ENCODE results near the gene SYDE2.

The SYDE2 gene

GRCh38 chr1:85158910-85159309, 41.9 kb downstream of the SYDE2 start:
- no peak for TF ChIP-seq SIN3A (IDR thresholded peaks at IDR 0.05; ENCODE audit: borderline replicate concordance, insufficient read depth, low read length)
- TF ChIP-seq POLR2AphosphoS5 (IDR thresholded peaks at IDR 0.05; ENCODE audit: low read depth, low read length) = no peak
- TF ChIP-seq, protein P1, sequence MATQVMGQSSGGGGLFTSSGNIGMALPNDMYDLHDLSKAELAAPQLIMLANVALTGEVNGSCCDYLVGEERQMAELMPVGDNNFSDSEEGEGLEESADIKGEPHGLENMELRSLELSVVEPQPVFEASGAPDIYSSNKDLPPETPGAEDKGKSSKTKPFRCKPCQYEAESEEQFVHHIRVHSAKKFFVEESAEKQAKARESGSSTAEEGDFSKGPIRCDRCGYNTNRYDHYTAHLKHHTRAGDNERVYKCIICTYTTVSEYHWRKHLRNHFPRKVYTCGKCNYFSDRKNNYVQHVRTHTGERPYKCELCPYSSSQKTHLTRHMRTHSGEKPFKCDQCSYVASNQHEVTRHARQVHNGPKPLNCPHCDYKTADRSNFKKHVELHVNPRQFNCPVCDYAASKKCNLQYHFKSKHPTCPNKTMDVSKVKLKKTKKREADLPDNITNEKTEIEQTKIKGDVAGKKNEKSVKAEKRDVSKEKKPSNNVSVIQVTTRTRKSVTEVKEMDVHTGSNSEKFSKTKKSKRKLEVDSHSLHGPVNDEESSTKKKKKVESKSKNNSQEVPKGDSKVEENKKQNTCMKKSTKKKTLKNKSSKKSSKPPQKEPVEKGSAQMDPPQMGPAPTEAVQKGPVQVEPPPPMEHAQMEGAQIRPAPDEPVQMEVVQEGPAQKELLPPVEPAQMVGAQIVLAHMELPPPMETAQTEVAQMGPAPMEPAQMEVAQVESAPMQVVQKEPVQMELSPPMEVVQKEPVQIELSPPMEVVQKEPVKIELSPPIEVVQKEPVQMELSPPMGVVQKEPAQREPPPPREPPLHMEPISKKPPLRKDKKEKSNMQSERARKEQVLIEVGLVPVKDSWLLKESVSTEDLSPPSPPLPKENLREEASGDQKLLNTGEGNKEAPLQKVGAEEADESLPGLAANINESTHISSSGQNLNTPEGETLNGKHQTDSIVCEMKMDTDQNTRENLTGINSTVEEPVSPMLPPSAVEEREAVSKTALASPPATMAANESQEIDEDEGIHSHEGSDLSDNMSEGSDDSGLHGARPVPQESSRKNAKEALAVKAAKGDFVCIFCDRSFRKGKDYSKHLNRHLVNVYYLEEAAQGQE (IDR thresholded peaks at IDR 0.05; ENCODE audit: insufficient read depth in 1 of 2, low read depth in 2 of 2, low read length in 2 of 2) = no peak
- no peak for TF ChIP-seq TAF1 (IDR thresholded peaks at IDR 0.05; ENCODE audit: borderline replicate concordance, insufficient read depth, low read length)
- TF ChIP-seq FOXP2 (optimal IDR thresholded peaks at IDR 0.05; ENCODE audit: borderline replicate concordance, extremely low read depth, extremely low read length, insufficient read depth) = no peak

GRCh38 chr1:85157436-85157835, 43.4 kb downstream of the SYDE2 start:
- no peak for TF ChIP-seq FOXP2 (optimal IDR thresholded peaks at IDR 0.05; ENCODE audit: borderline replicate concordance, extremely low read depth, extremely low read length, insufficient read depth)
- TF ChIP-seq, protein P1 (IDR thresholded peaks at IDR 0.05; ENCODE audit: insufficient read depth in 1 of 2, low read depth in 2 of 2, low read length in 2 of 2) = no peak
- TF ChIP-seq SIN3A (IDR thresholded peaks at IDR 0.05; ENCODE audit: borderline replicate concordance, insufficient read depth, low read length) = no peak
- TF ChIP-seq POLR2AphosphoS5 (IDR thresholded peaks at IDR 0.05; ENCODE audit: low read depth, low read length) = no peak
- TF ChIP-seq TAF1 (IDR thresholded peaks at IDR 0.05; ENCODE audit: borderline replicate concordance, insufficient read depth, low read length) = no peak

DNA sequence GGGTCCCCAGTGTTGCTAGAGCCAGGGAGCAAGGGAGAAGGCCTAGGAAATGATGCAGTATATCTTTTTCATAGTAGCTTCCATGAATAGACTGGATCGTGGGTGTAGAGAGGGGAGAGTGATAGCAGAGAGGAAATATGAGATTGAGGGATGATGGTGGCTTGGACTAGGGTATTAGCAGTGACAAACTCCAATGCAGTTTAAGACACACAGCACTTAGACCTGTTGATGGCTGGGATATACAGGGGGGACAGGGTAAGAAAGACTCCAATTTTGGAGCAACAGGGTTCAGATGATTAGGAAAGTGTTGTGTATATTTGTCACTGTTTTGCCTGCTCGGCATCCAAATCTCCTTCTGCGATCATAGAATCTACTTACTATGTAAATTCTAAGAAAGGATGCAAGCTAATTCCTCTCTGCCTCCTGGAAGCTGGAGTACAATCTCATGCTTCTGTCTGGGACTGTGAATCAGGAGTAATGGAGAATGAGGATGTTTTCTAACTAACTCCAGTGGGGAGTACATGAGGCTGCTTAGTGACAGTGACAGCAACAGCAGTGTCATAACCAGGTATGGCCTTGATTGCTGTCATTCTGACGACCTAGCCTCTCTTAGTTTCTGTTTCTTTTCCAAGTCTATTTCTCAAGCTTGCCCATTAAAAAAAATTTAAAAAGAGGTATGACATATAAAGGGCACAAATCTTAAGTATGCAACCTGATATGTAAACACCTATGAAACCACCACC, 47.5 kb downstream of the SYDE2 start:
- TF ChIP-seq POLR2AphosphoS5 (IDR thresholded peaks at IDR 0.05; ENCODE audit: low read depth, low read length) (no peak), SIN3A (IDR thresholded peaks at IDR 0.05; ENCODE audit: borderline replicate concordance, insufficient read depth, low read length) (no peak)
- TF ChIP-seq, protein P1 (IDR thresholded peaks at IDR 0.05; ENCODE audit: insufficient read depth in 1 of 2, low read depth in 2 of 2, low read length in 2 of 2) = no peak

DNA sequence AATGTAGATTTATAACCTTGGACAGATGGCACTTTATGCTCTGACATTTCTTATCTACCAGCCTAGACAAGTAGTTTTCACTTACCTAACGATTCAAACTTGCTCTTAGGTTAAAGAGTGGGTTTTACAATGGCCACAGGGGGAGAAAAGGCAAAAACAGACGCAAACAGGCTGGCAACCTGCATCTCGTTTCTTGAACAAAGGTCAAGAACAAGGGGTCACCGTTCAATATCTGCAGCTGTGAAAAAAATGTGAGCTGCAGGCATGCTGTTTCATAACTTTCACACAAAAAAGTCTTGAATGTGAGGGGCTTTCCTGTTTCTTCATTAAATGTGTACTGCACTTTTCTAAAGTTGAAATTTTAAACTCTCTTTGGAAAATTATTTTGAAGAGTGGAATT, 49.4 kb downstream of the SYDE2 start:
- no peak for TF ChIP-seq FOXP2 (optimal IDR thresholded peaks at IDR 0.05; ENCODE audit: borderline replicate concordance, extremely low read depth, extremely low read length, insufficient read depth)
- TF ChIP-seq, protein P1 (IDR thresholded peaks at IDR 0.05; ENCODE audit: insufficient read depth in 1 of 2, low read depth in 2 of 2, low read length in 2 of 2) = no peak
- TF ChIP-seq TAF1 (IDR thresholded peaks at IDR 0.05; ENCODE audit: borderline replicate concordance, insufficient read depth, low read length) = no peak
- no peak for TF ChIP-seq POLR2AphosphoS5 (IDR thresholded peaks at IDR 0.05; ENCODE audit: low read depth, low read length)
- TF ChIP-seq SIN3A (IDR thresholded peaks at IDR 0.05; ENCODE audit: borderline replicate concordance, insufficient read depth, low read length) = no peak
